HG03432 (cell line): ENCODE data around the gene HINT1.

ENCODE experiments used
- ATAC-seq: cut with Tn5 transposase; IDR thresholded peaks from one replicate; pipeline ENCODE4 v1.9.1; 2021; ENCODE audit warnings: mild to moderate bottlenecking, moderate library complexity; ENCODE audit not compliant: unreplicated experiment

The HINT1 gene

DNA sequence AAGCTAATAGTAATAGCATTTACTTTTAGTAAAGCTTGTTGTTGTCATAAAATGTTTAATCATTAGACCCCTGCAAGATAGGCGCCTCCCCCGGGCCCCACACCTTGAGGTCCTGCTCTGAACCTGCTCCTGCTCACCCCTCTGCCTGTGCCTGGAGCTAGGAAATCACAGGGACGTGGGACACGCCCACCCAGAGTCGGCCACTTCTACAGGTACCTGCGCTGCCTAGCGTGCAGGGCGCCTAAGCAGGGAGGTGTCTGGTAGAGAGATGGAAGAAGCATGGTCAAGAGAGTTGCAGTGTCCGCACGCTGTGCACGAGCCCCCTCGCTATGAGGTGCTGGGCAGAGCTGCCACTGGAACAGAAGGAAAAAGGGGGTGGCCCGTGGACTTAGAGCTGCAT lies 52.6 kb downstream of the HINT1 start:
- no peak for ATAC-seq

DNA sequence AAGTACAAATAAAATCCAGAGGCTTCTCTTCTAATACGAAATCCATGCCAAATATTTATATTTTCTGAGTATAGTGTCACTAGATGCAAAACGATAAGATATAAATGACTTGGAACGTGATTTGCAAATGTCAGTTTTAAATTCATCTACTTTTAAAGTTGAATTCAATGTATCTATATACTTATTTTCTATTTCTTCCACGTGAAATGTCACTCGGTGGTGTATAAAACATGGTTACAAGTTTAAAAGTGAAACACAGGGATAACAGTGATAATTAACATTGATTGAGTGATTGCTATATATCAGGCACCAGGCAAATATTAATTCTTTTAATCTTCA lies 54.8 kb downstream of the HINT1 start:
- no peak for ATAC-seq

DNA sequence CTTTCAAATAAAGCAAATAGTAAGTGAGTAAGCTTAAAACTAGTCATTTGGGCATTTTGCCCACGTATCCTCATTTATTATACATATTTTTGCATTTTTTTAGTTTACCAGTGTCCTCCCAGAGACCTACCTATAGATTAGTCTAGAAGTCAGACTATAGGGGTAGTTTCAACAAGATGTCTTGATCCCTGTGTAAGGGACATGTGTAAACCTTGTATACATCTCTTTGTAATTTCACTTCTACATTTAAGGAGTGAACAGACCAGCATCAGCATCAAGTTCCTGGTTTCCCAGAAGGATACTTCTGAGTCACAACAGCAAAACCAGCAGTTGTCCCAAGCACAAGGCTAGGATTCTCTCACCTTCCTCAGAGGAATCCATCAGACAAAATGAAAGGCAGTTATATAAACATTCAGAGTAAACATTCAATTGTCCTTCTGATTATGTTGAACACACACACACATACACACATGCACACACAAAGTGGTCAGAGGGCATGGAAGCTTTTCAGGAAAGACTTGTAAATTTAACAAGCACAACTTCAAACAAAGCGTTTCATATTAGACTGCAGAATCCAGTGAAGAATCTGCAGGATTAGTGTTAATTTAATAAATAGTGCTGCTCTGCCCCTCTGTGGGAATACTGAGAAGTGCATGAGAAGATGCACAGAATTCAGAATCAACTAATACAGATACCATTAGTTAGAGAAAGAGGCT lies 55.4 kb downstream of the HINT1 start:
- peak; percentile 89 for ATAC-seq
